GM18511 (cell line): ENCODE results near the gene GPHN.

Experiments used
- ATAC-seq: cut with Tn5 transposase; IDR thresholded peaks from one replicate; pipeline ENCODE4 v1.9.1; 2021; ENCODE audit warnings: mild to moderate bottlenecking, moderate library complexity; ENCODE audit not compliant: unreplicated experiment

The GPHN gene

GRCh38 chr14:67207810-67208209 lies 699.9 kb downstream of the GPHN start:
- no peak for ATAC-seq

DNA sequence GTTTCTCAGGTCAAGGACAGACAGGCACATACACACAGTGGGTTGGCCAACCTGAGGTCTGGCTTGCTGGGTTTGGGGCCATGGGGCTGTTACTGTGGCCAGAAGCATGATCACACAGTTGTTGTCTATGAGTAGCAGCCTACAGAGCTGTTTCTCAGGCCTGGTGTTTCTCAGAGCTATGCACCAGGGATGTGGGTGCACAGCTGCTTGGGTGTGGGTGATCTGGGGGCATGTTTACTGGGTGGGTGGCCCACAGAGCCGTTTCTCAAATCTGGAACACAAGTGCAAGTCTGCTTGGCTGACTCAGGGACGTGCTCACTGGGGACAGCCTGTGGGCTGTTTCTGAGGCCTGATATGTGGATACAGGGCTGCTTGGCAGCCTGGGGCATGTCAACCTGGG lies 710.2 kb downstream of the GPHN start:
- ATAC-seq: no peak

DNA sequence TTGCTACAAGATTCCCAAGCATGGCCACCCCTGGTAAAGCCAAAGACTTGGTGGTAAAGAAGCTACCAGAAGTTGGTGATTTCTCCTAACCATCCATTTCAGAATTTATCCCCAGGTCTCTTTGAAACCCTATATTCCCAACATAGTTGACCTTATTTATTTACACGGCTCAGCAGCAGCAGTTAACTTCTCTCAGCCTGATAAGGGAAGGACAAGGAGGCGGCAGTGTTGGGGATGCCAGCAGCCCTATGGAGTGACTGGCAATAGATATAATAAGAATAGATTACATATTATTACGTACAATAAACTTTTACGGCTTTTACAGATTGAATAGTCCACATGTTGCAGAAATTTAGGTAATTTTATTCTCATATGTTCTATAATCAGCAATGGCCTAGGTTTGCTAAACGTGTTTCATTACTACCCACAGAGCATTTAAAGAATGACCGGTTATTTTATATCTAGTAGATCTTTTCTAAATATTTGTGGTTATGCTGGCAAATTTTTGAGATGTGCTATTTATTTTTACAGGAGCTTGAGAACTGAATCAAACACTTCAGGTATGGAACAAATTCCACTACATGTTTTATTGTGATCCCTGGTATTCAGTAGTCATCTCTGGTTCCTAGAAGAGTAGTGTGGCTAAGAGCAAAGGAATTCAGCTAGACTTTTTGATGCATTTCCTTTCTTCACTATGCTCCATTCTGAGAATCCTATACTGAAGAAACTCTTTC lies 713.5 kb downstream of the GPHN start:
- ATAC-seq: no peak

DNA sequence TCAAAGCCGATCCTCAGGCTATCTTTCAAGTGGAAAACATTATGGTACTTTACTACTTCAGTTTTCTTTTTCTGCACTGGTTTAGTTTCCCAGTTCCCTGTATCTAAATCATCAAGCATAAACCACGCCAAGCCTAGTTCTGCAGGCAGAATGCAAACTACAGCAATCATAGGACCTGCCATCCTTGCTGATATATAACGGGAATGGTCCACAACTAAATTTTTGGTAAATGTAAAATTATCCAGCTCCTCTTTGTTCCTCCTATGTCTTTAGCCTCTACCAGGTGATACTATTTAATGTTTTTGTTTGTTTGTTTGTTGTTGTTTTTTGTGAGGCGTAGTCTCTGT lies 714.0 kb downstream of the GPHN start:
- ATAC-seq: no peak

DNA sequence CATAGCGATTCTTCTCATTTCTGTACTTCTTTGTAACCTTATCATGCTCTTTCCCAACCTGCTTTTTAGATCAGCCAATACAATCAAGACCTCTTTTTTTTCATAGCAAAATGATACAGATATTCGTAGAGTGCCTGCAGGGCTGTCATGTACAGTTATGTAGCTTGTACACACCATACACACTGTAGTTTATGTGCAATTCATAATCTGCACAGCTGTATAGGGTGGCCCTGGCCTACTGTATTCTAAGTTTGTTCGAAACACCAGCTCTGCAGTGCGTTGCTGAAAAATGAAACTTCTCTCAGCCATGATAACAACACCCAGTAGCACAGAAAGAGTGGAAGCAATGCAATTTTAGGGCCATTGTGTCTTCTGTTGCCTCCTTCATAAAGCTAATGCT lies 717.6 kb downstream of the GPHN start:
- no peak for ATAC-seq

GRCh38 chr14:67228325-67228984 lies 720.5 kb downstream of the GPHN start:
- no peak for ATAC-seq
